Stimulated activated CD4-positive, alpha-beta T cell treated with anti-CD3 and anti-CD28 coated beads, Interleukin-1b, Interleukin-23, amount 100 ng/mL, for 48 hours (primary cell): ENCODE measurements around the gene WDR91.
"Not testable (repeated sequence)": the region's sequence is repeated elsewhere in the genome, so short reads cannot be mapped to it uniquely, and the experiment has no call there.

Source experiments
- DNase-seq: peaks from one replicate; pipeline ENCODE4 v3.0.0-alpha.2; 2020

Gene WDR91

DNA sequence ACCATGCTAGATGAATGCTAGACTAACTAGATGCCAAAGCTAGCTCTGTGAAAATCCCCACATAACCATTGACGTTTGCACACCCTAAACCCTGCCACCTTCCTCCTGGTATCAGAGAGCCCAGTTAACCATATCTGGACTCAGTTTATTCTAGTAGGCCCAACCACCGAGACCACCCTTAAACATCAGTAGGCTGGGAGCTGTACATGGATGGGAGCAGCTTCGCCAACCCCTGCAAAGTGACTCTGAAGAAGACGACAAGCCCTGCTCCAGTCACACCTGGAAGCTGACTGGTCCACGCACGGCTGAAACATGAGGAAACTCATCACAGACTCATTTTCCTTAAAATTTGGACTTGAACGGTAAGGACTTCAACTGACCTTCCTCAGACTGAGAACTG, 36.4 kb downstream of the WDR91 start:
- DNase-seq = no peak

DNA sequence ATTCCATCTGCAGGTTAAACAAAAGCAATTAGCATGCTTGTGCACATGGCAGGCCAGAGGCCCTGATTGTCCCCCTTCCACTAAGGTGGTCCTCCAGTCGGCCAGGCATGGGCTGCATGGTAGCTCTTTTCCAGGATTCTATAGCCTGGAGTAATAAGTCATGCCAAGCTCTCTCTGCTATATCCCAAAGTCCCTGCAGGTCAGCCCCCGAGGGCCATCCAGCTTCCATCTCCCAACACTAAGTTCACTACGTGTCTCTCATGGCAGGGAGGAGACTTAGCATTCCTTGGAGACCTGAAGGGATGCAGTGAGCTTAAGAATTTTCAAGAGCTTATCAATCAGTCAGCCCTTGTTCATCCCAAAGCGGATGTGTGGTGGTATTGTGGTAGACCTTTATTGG, 37.4 kb downstream of the WDR91 start:
- DNase-seq = not testable (repeated sequence)

DNA sequence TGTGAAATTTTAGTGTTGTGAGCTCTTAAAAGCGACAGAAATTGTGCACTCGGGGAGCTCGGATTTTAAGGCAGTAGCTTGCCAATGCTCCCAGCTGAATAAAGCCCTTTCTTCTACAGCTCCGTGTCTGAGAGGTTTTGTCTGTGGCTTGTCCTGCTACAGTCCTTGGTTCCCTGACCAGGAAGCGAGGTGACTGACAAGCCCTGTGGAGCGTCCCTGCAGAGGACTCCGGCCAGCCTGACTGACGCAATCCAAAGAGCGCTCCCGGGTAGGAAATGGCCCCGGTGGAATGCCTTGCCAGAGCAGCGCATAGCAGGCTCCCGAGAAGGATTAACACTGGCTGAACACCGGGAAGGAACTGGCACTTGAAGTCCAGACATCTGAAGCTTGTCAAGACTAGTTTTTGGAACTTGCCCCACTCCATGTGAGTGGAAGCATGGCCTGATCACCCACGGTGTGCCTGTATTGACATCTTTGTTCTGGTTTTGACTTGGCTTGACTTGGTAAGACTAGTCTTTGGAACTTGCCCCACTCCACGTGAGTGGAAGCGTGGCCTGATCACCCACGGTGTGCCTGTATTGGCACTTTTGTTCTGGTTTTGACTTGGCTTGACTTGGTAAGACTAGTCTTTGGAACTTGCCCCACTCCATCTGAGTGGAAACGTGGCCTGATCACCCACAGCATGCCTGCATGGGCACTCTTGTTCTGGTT, 39.6 kb downstream of the WDR91 start:
- DNase-seq = not testable (repeated sequence)

DNA sequence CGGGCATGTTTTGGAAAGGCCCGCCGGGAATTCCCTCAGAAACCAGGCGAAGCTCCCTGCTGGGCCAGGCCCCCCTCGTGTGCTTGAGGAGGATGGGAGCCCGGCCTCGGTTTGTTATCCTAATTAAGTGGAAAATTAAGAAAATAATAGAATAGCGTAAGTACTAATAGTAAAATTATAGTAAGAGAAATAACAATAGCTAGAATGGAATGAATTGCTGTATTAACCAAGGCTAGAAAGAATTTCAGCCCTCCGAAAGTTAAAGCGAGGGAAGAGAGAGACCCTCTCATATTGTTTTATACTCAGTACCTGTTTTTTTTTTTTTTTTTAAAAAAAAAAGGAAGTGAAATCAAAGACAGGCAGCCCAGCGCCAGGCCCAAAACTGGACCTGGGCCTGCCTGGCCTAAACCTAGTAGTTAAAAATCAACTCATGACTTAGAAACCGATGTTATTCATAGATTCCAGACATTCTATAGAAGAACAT, 40.3 kb downstream of the WDR91 start:
- not testable (repeated sequence) for DNase-seq

DNA sequence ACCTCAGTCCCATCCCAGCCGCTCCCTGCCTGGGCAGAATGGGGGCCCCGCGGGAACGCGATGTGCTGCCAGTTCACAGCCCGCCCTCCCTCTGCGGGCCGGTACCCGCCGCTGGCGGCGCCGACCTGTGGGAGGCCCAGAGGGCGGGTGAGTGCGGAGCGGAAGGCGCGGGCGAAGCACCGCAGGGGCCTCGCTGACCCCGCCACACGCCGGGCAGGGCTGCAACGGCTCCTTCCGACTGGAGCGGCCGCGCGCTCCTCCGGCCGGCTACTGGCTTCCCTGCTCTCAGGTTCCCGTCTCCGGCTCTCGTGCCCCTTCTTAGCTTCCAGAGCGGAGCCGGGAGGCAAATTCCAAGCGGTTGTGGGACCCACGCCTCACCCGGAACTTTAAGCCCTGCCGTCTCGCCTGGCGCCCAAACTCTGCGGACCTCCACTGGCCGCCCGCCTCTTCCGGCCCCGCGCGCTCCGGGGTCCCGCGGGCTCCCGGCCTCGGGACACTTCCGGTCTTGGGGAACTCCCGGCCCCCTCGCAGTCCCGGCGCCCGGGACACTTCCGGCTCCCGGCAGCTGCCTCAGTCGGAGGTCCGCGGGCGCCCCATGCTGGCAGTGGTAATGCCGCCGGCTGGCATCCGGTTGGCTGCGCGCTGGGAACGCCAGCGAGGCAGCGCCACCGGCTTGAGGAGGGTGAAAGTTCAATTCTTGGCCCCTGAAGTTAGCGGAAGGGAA, 40.9 kb downstream of the WDR91 start, which contains the start of gene CYREN:
Gene CYREN (minus strand): TSS at position 434 of the 724 bp plus-strand sequence. CDS start 1,785 bp downstream, outside the sequence.
- peak; percentile 95 for DNase-seq

DNA sequence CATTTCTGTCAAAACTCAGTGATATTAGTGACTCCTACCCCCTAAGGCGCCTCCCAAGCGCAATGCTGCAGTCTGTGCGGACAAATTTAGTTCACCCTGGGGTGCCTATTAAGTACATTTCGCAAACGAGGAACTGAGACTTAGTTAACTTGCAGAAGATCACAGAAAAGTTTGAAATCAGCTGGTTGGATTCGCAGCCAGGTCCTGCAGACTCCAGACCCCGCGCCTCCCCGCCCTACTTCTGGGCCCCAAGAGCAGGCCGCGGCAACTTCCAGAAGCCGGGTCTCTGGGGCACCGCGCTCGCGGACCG, 41.4 kb downstream of the WDR91 start:
- no peak for DNase-seq

DNA sequence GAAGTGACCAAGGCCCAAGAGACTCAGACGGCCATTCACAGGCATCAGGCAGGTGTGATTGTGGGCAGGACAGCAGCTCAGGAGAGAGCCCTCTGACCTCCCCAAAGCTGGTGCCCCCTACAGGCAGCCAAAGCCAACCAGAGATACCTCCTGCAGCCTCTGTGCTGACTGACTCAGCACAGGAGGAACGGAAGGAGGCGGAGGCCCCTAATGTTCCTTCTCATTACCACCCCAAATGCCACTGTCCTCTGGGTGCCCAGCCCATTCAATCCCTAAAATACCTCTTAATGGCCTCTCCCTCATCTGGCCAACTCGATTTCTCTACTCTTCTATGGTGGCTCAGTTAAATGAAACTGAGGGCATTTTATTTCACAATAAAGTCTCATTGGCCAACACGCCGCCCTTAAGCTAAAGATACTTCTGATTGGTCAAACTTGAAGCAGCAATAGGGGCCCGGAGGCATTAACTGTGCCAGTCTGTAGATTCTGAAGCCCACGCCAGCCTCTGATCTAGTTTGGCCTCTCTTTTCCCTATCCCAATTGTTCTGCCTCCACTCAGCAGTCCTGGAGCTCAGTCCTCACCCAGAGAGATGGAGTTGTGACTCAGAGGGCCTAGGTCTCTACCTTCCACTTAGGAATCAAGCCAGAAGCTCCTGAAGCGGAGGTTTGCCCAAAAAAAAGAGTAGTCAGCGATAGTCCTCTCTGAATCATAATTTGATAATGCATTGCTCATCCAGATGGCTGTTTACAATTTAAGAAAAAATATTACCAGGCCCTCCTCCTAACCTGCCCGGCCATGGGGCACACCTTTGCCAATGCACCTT, 42.0 kb downstream of the WDR91 start:
- peak; percentile 74 for DNase-seq

DNA sequence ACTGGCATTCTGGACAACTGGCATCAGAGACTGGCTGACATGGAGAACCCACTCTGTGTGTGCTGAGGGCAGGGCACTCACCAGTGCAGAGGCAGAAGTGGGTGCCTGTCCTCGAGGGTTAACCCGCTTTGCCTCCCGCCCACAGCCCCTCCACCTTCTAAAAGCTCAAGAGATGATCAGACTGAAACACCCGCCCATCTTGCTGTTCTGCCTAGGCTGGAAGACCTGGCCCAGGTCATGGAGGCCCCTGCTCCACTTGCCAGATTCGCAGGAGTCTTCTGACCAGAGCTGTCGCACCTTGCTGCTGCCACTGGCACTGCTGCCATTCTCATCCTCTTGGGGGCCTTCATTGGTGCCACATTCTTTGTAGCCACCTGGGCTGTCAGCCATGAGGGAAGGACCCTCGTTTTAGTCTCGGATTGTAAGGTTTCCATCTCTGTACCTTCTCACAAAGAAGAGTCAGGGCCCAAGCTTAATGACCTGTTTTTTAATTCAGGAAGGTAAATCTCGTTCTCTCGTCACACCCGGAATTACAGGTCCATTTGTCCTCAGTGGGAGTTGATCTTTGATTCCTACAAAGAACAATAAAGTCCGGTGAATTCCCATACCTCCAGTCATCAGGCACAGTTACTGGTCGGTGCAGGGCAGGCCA, 42.7 kb downstream of the WDR91 start:
- DNase-seq = no peak

DNA sequence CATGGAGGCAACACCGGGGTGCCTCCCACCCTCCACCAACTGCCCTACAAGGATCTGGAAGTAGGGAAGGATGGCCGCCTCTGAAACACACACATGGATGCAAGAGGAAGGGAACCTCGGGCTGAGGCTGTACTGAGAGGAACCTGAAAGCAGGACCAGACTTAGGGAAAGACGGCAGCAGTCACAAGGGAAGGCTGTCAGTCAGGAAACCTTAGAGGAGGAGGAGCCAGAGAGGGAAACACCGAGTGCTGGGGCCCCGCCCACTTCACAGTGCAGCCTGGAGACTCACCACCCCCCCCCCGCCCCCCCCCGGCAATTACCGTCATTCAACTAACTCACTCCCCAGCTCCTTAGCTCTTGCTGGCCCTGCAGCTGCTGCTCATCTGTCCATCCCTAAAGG, 43.3 kb downstream of the WDR91 start:
- no peak for DNase-seq

DNA sequence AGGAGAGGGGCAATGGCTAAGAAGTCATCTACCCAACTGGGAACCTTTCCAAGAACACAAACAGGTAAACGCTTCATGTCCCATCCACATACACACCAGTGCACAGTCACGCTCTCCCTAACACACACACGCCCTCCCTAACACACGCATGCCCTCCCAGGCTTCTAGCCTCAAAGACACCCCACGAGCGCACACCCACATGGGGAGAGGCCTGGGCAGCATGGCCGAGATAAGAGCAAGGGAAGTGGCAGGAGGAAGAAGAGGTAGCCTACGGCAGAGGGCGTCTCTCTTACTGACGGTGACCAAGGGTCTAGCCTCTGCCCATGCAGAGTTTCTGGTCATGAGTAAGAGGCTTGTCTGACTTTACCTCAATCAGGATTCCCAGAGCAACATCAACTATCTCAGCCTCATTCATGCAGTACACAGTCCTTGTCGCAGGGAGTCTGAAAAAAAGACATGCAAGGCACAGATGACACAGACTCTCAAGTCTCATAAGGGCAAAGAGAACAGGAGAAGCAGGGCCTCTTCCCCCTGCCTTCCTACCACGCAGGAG, 43.9 kb downstream of the WDR91 start:
- no peak for DNase-seq

DNA sequence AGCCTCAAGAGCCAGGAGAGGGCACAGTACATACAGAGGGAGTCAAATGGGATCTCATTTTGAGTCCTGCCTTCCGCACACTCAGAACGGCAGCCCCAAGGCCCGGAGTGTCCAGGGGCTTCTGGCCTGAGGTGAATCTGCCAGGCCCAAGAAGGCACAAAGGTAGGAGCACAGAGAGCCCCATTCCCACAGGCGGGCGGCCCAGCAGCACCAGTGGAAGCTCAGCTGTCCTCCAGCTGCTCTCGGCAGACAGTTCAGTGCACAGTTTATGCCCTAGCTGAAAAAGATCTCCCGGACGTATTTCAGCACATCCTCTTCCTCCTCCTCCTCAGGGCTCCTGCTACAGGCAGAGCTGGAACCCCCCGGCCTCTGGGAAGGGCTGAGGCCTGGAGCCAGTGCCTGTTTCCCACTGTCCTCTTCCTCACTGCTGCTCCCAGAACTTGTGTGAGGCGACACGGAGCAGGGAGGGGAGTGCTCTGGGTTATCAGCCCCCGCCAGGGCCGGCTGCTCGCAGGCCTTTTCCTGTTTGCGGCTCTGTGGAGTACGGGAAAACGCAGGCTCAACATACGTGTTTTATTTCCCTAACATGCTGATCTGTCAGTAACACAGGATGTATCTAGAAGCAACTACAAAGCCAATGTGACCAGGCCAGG, 44.9 kb downstream of the WDR91 start:
- no peak for DNase-seq

DNA sequence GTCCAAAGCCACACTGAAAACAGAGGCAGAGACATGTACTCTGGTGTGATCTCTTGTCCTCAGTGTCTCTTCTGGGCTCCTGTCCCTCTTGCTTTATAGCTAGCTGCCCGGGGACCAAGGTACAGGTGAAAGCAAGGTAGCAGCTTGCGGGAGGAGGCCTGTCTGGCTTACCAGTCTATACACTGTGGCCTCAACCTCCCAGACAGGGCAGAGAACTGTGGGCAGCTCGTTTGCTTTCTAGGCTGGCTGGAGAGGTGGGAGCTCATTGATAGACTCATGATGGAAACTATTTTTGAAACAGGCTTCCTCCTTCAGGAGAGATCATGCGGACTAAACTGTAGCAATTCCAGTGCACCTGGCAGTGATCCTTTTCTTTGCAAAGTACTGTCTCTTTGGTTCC, 45.5 kb downstream of the WDR91 start:
- no peak for DNase-seq

DNA sequence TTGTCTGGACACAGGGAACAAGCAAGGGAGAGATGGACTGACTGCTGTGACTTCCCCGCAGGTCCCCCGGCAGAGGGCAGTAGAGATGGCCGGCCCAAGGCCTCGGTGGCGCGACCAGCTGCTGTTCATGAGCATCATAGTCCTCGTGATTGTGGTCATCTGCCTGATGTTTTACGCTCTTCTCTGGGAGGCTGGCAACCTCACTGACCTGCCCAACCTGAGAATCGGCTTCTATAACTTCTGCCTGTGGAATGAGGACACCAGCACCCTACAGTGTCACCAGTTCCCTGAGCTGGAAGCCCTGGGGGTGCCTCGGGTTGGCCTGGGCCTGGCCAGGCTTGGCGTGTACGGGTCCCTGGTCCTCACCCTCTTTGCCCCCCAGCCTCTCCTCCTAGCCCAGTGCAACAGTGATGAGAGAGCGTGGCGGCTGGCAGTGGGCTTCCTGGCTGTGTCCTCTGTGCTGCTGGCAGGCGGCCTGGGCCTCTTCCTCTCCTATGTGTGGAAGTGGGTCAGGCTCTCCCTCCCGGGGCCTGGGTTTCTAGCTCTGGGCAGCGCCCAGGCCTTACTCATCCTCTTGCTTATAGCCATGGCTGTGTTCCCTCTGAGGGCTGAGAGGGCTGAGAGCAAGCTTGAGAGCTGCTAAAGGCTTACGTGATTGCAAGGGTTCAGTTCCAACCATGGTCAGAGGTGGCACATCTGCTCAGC, 46.8 kb downstream of the WDR91 start:
- no peak for DNase-seq

DNA sequence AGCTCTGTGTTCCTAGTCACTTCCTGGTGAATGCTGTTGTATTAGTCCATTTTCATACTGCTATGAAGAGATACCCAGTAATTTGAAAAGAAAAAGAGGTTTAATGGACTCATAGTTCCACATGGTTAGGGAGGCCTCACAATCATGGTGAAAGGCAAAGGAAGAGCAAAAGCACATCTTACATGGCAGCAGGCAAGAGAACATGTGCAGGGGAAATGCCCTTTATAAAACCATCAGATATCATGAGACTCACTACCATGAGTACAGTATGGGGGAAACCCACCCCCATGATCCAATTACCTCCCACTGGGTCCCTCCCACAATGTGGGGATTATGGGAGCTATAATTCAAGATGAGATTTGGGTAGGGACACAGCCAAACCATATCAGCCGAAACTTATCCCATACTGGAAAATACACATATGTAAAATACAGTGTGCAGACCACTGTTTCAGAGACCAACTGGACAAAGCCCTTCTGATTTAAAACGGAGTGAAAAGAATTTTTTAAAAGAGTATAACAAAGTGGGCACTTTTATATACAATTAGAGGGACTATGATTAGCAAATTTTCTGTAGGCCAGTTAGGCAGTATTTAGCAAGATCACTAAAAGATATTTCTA, 48.8 kb downstream of the WDR91 start:
- no peak for DNase-seq

DNA sequence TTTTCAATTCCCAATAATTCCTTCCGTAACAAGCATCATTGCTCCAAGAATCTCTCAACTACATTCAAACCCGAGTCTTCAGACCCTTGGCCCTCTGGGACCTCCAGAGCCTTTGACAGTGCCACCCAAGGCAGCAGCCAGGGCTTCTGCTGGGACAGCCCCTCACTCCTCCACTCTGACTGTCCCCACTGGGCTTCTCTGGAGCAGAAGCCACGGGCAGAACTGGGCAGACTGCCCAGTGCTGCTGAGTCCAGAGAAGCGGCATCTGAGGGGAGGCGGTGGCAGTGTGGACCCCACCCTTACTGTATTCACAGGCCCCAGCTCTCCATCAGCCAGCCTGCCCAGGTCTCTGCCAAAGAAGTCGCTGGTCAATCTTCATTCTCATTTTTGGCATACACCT, 49.7 kb downstream of the WDR91 start:
- no peak for DNase-seq

DNA sequence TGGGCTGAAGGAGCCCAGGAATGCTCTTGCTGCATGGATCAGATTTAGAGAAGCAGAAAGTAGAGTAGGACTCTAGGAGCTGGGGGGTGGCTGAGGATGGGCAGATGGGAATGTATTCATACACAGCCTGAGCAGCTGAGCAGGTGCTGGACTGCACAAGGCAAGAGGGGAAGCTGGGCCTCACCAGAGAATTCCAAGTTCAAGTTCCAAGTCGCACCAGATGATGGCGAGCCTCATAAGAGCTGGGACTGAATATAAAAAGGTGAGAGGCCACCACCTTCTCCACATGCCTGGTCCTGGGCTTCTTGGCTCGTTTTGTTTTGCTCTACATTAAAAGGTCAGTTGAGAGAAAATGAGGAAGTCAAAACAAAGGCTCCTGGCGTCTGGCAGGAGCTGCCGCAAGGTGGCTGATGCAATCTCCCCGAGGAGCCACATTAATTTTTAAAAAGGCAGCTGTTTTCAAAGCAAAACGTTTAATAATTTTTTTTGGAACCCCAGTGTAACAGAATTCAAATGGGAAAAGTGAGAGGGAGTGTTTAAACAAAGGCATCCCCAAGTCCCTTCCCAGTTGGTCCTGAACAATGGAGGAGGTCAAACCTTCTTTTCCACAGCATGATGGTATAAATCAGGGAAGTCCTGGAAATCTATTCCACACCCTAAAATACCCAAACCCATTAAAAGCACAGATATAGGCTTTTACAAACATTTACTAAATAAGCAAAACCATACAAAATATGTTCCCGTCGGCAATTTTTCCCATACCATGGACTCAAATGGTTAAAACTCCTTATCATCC, 50.3 kb downstream of the WDR91 start:
- no peak for DNase-seq

DNA sequence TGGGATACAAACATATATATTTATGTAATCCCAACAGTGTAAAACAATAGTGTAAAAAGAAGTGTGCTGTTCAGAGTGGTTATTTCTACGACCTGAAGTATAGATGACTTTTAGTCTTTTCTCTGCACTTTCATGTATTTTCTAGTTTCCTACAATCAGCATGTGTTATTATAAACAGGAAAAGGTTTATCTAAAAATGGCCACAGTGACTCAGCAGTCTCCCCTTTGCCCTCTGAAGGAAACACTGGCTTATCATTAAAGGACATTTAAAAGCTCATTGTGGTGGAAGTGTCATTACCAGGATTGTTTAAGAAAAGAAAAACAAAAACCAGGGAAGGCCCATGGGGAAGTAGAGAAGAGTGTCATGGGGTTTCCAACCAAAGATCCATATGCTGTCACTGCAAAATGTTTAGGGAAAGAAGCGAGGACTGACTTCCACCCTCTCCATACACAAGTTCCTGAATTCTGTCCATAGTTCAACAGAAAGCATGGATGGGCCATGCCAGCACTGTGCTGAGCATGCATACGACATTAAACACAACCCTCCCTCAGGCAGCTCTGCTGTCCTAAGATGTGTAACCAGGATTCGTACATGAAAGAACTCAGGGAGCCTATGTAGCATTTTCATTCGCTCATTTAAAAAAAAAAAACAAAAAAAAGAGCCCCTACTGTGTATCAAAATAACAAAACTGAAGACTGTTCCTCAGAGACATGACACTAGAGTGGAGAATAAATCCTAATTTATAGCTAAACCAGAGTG, 51.0 kb downstream of the WDR91 start:
- no peak for DNase-seq

DNA sequence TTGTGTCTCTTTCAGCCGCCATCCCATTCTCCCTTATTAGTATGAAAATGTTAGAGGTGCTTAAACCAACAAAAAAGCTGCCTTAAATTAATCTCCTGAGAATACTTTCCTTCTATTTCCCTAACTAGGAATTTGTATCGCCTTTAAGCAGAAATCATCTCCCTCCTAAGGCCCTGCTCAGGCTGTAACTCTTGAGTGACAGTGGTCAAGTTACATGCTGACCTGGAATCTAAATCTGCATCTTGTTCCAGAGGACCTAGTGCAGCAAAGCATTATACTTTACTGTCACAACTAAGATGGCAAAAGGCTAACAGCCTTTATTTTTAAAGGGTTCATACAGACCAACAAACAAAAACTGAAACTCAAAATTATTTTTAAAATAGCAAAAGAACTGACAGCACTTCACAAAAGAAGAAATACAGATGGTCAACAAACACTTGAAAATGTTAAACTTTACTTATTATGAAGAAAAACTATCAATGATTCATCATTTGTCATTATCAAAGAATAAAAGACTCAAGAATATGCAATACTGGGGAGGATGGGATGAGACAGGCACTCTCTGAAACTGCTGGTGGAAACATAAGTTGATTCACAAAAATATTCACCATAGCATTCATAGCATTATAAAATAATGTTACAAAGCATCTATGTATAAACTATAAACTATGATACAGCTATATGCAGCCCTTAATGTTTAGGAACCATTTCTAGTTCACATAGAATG, 51.8 kb downstream of the WDR91 start:
- DNase-seq = no peak

DNA sequence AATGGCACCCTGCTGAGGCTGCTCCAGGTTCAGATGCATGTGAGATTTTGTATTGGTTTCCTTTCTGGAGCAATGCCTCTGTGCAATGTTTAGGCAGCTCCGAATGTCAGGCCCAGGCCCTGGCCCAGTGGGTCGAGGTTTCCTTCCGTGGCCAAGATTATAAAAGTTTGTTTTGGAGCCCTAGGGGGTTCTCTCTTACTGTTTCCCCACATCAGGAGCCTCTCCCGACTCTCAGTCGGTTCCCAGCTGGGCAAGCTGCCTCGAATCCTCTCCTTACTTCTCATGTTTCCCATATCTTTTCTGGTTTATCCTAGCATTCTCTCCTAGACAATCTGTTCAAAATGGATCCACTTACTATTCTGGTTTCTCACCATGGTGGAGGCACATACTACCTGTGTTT, 52.5 kb downstream of the WDR91 start:
- DNase-seq = no peak
